Neural crest cell (in vitro differentiated cells): ENCODE measurements around the gene BACH2. TPM values are rescaled to one million over a fixed set of nuclear protein-coding genes. Genes with fewer than 3 reads are reported as not detected.

Source experiments
- DNase-seq: peaks from one replicate; pipeline ENCODE4 v3.0.0; 2021; ENCODE audit warnings: low read depth, mixed read lengths, low spot score
- H3K27ac Mint-ChIP-seq: one replicate; pipeline ENCODE4 v1.8.0; 2021; ENCODE audit warnings: mild to moderate bottlenecking, mixed read lengths; ENCODE audit not compliant: unreplicated experiment
- H3K27me3 Mint-ChIP-seq: 2 replicates; pipeline ENCODE4 v1.8.0; 2021; ENCODE audit warnings: low read depth, mild to moderate bottlenecking, mixed read lengths
- H3K36me3 Mint-ChIP-seq: 2 replicates; pipeline ENCODE4 v1.8.0; 2021; ENCODE audit warnings: low read depth, mild to moderate bottlenecking, mixed read lengths
- H3K4me1 Mint-ChIP-seq: 2 replicates; pipeline ENCODE4 v1.8.0; 2021; ENCODE audit warnings: mixed read lengths
- H3K4me3 Mint-ChIP-seq: one replicate; pipeline ENCODE4 v1.8.0; 2021; ENCODE audit warnings: mild to moderate bottlenecking, mixed read lengths
- H3K9me3 Mint-ChIP-seq: 2 replicates; pipeline ENCODE4 v1.8.0; 2021; ENCODE audit warnings: mixed read lengths
- total RNA-seq: library from RNA; stranded (reverse); gene quantifications from 2 replicates; pipeline ENCODE4 v1.2.1, GENCODE V29; 2021
- TF ChIP-seq, protein P1 (sequence below): fragments of 200-600 bp; sonication (generic); conservative IDR thresholded peaks from 2 replicates; pipeline ENCODE4 v1.5.0; 2021; ENCODE audit warnings: antibody characterized with exemption, mild to moderate bottlenecking

BACH2 gene
- total RNA-seq, 1 donor from 2014 or later, result 13.1 TPM

DNA sequence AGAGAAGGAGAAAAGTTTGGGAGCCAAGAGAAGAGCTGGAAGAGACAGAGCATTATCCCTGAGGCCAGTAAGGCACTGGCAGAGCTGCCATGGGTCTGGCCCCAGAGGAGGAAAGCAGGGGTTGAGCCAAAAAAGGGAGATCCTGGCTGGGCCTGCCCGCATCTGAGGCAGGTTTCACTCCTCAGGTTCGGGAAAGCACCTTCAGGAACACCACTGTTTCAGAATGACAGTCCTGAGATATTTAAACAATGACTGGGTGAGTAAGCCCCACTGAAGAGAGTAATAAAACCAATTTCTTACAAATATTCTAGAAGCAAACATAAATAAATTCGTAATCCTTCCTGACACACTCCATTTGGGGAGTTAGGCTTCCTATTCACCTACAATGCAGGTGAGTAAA lies 152.2 kb downstream of the BACH2 start:
- Mint-ChIP-seq H3K27ac (no peak overlapping the region), H3K9me3 (no peaks in the 10 kb centered on the region), H3K4me3 (no peak overlapping the region), H3K36me3 (no peaks in the 10 kb centered on the region), H3K27me3 (no peaks in the 10 kb centered on the region), H3K4me1 (peaks cover 16% of the 10 kb centered on the region)
- TF ChIP-seq, protein P1, sequence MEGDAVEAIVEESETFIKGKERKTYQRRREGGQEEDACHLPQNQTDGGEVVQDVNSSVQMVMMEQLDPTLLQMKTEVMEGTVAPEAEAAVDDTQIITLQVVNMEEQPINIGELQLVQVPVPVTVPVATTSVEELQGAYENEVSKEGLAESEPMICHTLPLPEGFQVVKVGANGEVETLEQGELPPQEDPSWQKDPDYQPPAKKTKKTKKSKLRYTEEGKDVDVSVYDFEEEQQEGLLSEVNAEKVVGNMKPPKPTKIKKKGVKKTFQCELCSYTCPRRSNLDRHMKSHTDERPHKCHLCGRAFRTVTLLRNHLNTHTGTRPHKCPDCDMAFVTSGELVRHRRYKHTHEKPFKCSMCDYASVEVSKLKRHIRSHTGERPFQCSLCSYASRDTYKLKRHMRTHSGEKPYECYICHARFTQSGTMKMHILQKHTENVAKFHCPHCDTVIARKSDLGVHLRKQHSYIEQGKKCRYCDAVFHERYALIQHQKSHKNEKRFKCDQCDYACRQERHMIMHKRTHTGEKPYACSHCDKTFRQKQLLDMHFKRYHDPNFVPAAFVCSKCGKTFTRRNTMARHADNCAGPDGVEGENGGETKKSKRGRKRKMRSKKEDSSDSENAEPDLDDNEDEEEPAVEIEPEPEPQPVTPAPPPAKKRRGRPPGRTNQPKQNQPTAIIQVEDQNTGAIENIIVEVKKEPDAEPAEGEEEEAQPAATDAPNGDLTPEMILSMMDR, result no peak
- no peak for DNase-seq

DNA sequence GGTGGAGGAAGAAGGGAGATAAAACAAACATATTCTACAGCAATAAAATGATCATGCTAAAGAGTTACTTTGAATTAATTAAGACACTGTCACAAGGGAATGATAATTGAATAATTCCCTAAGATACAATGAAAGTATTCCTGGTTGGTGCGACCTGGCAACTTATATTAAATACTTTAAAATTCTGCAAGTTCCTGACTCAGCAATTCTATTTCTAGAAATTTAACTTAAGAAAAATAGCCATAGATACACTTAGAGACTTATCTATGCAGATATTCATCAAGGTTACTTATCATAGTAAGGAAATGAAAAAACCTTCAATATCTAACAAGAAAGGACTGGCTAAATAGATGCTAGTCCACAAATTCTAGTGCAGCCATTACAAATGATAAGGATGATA lies 156.0 kb downstream of the BACH2 start:
- H3K27ac Mint-ChIP-seq, result no peak overlapping the region
- H3K4me3 Mint-ChIP-seq, result no peak overlapping the region
- peaks cover 20% of the 10 kb centered on the region for H3K4me1 Mint-ChIP-seq
- TF ChIP-seq, protein P1, result no peak
- no peaks in the 10 kb centered on the region for H3K9me3 Mint-ChIP-seq
- DNase-seq, result no peak
- peaks cover 2% of the 10 kb centered on the region for H3K36me3 Mint-ChIP-seq
- no peaks in the 10 kb centered on the region for H3K27me3 Mint-ChIP-seq

DNA sequence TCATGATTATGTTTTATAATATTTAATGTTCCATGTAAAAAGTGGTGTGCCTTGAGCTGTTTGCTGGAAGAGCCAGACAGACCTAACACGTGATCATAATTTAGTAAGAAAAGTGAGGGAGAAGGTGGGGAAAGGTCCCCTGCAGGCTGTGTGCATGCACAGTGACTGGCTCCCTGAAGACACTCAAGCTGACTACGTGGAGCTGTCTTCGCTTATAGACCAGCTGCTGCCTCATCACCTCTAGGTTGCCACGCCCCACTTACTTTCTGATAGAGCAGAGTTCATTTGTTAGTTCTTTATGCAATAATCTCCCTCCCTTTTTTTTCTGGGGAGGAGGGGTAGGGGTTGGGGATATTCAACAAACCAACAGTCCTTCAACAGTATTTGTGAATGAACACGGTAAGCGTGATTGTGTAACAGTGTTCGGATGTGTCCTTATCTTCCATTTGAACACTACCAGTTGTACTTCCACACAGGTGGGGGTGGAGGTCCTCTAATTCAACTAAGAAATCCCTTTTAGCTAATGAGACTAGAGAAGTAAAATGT lies 157.3 kb downstream of the BACH2 start:
- H3K4me1 Mint-ChIP-seq, result peaks cover 18% of the 10 kb centered on the region
- no peaks in the 10 kb centered on the region for H3K27me3 Mint-ChIP-seq
- TF ChIP-seq, protein P1, result no peak
- H3K4me3 Mint-ChIP-seq, result no peak overlapping the region
- H3K27ac Mint-ChIP-seq, result no peak overlapping the region
- no peaks in the 10 kb centered on the region for H3K9me3 Mint-ChIP-seq
- H3K36me3 Mint-ChIP-seq, result peaks cover 2% of the 10 kb centered on the region
- DNase-seq, result no peak

DNA sequence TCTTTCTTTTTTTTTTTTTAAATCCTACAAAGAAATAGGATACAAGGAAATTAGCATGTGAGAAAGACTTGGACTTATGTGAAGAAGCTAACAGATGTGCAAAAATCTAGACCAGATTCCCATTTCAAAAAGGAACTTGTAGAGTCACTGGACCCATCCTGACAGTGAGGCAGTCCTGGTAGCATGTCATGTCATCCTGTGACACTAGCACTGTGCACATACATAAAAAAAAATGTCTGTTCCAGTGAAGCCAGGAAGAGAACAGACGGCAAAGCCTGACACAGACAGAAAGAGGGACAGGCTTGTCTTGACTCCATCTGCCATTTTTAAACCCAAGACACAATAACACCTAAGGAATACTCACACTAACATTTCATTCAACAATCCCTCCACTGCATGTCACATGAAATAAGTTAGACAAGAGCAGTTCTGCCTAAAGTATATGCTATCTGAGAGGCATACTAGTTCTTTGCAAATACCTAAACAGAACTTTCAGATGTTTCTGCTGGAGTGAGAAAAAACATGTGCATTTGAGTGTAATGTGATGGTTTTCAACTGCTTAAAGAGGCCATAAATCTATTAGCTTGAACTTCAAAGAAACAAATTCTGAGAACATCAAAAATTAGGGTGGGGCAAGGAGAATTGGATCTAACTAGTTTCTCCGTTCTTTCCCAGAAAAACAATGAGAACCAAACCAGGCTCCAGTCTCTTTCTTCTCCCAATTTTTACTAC lies 159.6 kb downstream of the BACH2 start:
- Mint-ChIP-seq H3K9me3 (no peaks in the 10 kb centered on the region), H3K4me3 (no peak overlapping the region), H3K4me1 (peaks cover 31% of the 10 kb centered on the region), H3K27ac (no peak overlapping the region), H3K36me3 (peaks cover 2% of the 10 kb centered on the region), H3K27me3 (no peaks in the 10 kb centered on the region)
- DNase-seq, result no peak
- TF ChIP-seq, protein P1, result no peak

DNA sequence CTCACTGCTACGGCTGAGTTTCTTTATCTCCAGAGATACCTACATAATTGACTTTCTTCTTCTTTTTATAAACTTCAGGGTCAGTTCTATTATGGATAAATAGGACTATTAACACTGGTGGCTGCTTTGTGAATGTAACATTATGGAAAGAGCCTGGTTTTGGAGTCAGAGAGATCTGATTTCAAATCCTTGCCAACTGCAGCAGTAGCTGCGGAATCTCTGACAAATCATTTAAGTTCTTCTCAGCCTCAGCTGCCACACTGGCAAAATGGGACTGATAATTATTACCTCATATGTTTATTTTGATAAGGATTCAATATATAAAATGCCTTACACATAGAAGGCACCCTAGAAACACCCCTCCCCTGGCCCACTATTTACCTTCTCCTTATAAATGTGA lies 160.5 kb downstream of the BACH2 start:
- Mint-ChIP-seq H3K9me3 (no peaks in the 10 kb centered on the region), H3K4me3 (no peak overlapping the region), H3K27me3 (no peaks in the 10 kb centered on the region), H3K4me1 (peaks cover 34% of the 10 kb centered on the region), H3K36me3 (peaks cover 2% of the 10 kb centered on the region), H3K27ac (no peak overlapping the region)
- DNase-seq, result no peak
- TF ChIP-seq, protein P1, result no peak
